Natural killer cell (primary cell): ENCODE measurements around the gene ZNF106. TPM values are rescaled to one million over a fixed set of nuclear protein-coding genes. Genes with fewer than 3 reads are reported as not detected.
A peak's percentile ranks its signal among the peaks of the same experiment; 100 is the strongest.

Experiments used
- ATAC-seq, 3 donors: fragments of 150-1000 bp in 2 of 3; fragments of 200-7000 bp in 1 of 3; cut with Tn5 transposase; 1 replicate in 1 of 3; 2 replicates in 2 of 3; pipeline ENCODE4 v1.10.0; 2021; ENCODE audit warnings: mild to moderate bottlenecking in 2 of 3, moderate library complexity in 2 of 3
- DNase-seq, 2 donors: peaks; one replicate each; pipeline versions ENCODE4 v3.0.0 to v3.0.0-alpha.2; 2013 to 2021; ENCODE audit warnings: mixed read lengths in 1 of 2
- H3K27ac ChIP-seq: one replicate; pipeline ENCODE4 v1.5.1; 2013; ENCODE audit warnings: mild to moderate bottlenecking, low read length
- H3K27me3 ChIP-seq: one replicate; pipeline ENCODE4 v1.6.1; 2013; ENCODE audit warnings: low read length; ENCODE audit not compliant: control insufficient read depth, insufficient read depth
- H3K36me3 ChIP-seq: one replicate; pipeline ENCODE4 v1.6.1; 2013; ENCODE audit warnings: low read length; ENCODE audit not compliant: control insufficient read depth, insufficient read depth
- H3K4me1 ChIP-seq: one replicate; pipeline ENCODE4 v1.6.1; 2013; ENCODE audit warnings: low read length; ENCODE audit not compliant: control insufficient read depth, insufficient read depth
- H3K4me3 ChIP-seq: one replicate; pipeline ENCODE4 v1.5.1; 2013; ENCODE audit warnings: low read length
- H3K9me3 ChIP-seq: one replicate; pipeline ENCODE4 v1.6.1; 2013; ENCODE audit warnings: low read length; ENCODE audit not compliant: control insufficient read depth, insufficient read depth
- H3K27ac Mint-ChIP-seq, 2 donors: one replicate each; pipeline ENCODE4 v1.8.0; 2022; ENCODE audit warnings: mild to moderate bottlenecking in 2 of 2, mixed read lengths in 2 of 2, moderate library complexity in 1 of 2
- H3K27me3 Mint-ChIP-seq, 2 donors: one replicate each; pipeline ENCODE4 v1.8.0; 2022; ENCODE audit warnings: low read depth in 2 of 2, mixed read lengths in 2 of 2
- H3K36me3 Mint-ChIP-seq: one replicate; pipeline ENCODE4 v1.8.0; 2022; ENCODE audit warnings: mixed read lengths
- H3K4me1 Mint-ChIP-seq, 2 donors: one replicate each; pipeline ENCODE4 v1.8.0; 2022; ENCODE audit warnings: mixed read lengths in 2 of 2
- H3K4me3 Mint-ChIP-seq: one replicate; pipeline ENCODE4 v1.8.0; 2022; ENCODE audit warnings: mild to moderate bottlenecking, moderate library complexity, mixed read lengths
- H3K9me3 Mint-ChIP-seq, 2 donors: one replicate each; pipeline ENCODE4 v1.8.0; 2022; ENCODE audit warnings: mixed read lengths in 2 of 2
- CTCF ChIP-seq: fragments of 200-600 bp; IDR thresholded peaks from one replicate; pipeline ENCODE4 v1.8.0; 2022; ENCODE audit warnings: antibody characterized with exemption
- WGBS: methylation state at CpG from one replicate; pipeline ENCODE4 v1.1.7; 2013; ENCODE audit warnings: missing lambda C conversion rate; ENCODE audit not compliant: insufficient coverage; 5-methylcytosine and 5-hydroxymethylcytosine counted together
- intact Hi-C: fragments of 100-400 bp; cut with micrococcal nuclease; formaldehyde crosslinking; loops from one replicate; pipeline ENCODE4 v1.14.2; 2022
- total RNA-seq, 4 donors: library from RNA; stranded (reverse); fragments of 120-200 nt in 1 of 4; gene quantifications; one replicate each; pipeline versions ENCODE4 v1.2.3 to v1.2.4, GENCODE V29; 2013 to 2022

ZNF106 gene
- 10 to 100 TPM; 39.6 to 53.1 (median 52.2) TPM for total RNA-seq
- total RNA-seq (2013), result 53.2 TPM

GRCh38 chr15:42490671-42491538, at the start of gene ZNF106:
TSS of gene ZNF106 (minus strand) at chr15:42491141. CDS start at chr15:42472289, 18,852 bp downstream.
- no peaks in the 10 kb centered on the region for H3K27me3 Mint-ChIP-seq
- TF ChIP-seq CTCF, result no peak
- H3K27me3 ChIP-seq, result no peaks in the 10 kb centered on the region
- no peaks in the 10 kb centered on the region for H3K9me3 ChIP-seq
- H3K9me3 Mint-ChIP-seq, result no peaks in the 10 kb centered on the region
- intact Hi-C loops, result loop anchor here (1.0 to 10.0 kb wide), 3 partner anchors 164 to 431 kb away; partner anchors contain the start of genes GANC, TMEM87A and TTBK2
- peak within 1 kb of the TSS; percentile 87 for H3K4me3 ChIP-seq
- peak; percentile 83 to 95 for DNase-seq
- H3K4me3 Mint-ChIP-seq, result peak within 1 kb of the TSS; percentile 100
- no peaks in the 10 kb centered on the region for H3K36me3 Mint-ChIP-seq
- no peaks in the 10 kb centered on the region for H3K36me3 ChIP-seq
- H3K27ac Mint-ChIP-seq, result peak within 1 kb of the TSS; percentile 97 to 98
- H3K4me1 Mint-ChIP-seq, result peaks cover 42 to 49% of the 10 kb centered on the region in 2 donors
- H3K4me1 ChIP-seq, result peaks cover 39% of the 10 kb centered on the region
- WGBS, result under 1% methylated on average over 51 of the region's 51 CpGs
- ATAC-seq, result peak; percentile 61 to 75 (median 63)
- peak within 1 kb of the TSS; percentile 95 for H3K27ac ChIP-seq

- H3K9me3 Mint-ChIP-seq, result no peaks in the 10 kb centered on the region
- peaks cover 8% of the 10 kb centered on the region for H3K36me3 Mint-ChIP-seq
These were observed 42.3 kb upstream of the ZNF106 start for GRCh38 chr15:42533246-42533645.

GRCh38 chr15:42528970-42529369, 38.0 kb upstream of the ZNF106 start:
- Mint-ChIP-seq H3K4me3 (no peak overlapping the region), H3K9me3 (no peaks in the 10 kb centered on the region), H3K4me1 (no peaks in the 10 kb centered on the region), H3K36me3 (peaks cover 8% of the 10 kb centered on the region), H3K27ac (peak overlapping the region in 1 of 2 donors; percentile 18), H3K27me3 (no peaks in the 10 kb centered on the region)
- TF ChIP-seq CTCF, result no peak
- intact Hi-C loops, result no loop called here
- H3K27me3 ChIP-seq, result no peaks in the 10 kb centered on the region
- ATAC-seq, result no peak
- no peak overlapping the region for H3K27ac ChIP-seq
- H3K4me3 ChIP-seq, result no peak overlapping the region
- DNase-seq, result no peak
- WGBS, result 100% methylated on average over 3 of the region's 3 CpGs
- no peaks in the 10 kb centered on the region for H3K9me3 ChIP-seq
- no peaks in the 10 kb centered on the region for H3K4me1 ChIP-seq
- H3K36me3 ChIP-seq, result peaks cover 41% of the 10 kb centered on the region

More at GRCh38 chr15:42533246-42533645, 42.3 kb upstream of the ZNF106 start:
- Histone ChIP-seq H3K9me3 (no peaks in the 10 kb centered on the region), H3K4me1 (no peaks in the 10 kb centered on the region), H3K27ac (no peak overlapping the region), H3K36me3 (peaks cover 33% of the 10 kb centered on the region), H3K27me3 (no peaks in the 10 kb centered on the region), H3K4me3 (no peak overlapping the region)
- Mint-ChIP-seq H3K27me3 (no peaks in the 10 kb centered on the region), H3K4me1 (peaks cover 0 to 5% of the 10 kb centered on the region in 2 donors), H3K4me3 (no peak overlapping the region), H3K27ac (peak overlapping the region in 1 of 2 donors; percentile 46)
- no peak for ATAC-seq
- no CpG with 5 or more reads among the region's 1 CpG for WGBS
- DNase-seq, result no peak
- no peak for TF ChIP-seq CTCF
- intact Hi-C loops, result no loop called here
